Measurements from ENCODE around the gene DCDC2C. TPM values are rescaled to one million over a fixed set of nuclear protein-coding genes. Genes with fewer than 3 reads are reported as not detected.
"Not testable (repeated sequence)": the region's sequence is repeated elsewhere in the genome, so short reads cannot be mapped to it uniquely, and the experiment has no call there.

Gene DCDC2C
- total RNA-seq, 2 experiments from 2014 or later, result not detected

- H3K4me3 Mint-ChIP-seq, result no peak overlapping the region
- H3K36me3 Mint-ChIP-seq (ENCODE audit: low read depth), result no peaks in the 10 kb centered on the region
- H3K27ac Mint-ChIP-seq, result no peak overlapping the region
- intact Hi-C loops (cut with DNase I, micrococcal nuclease), result no loop called here
- peaks cover 8% of the 10 kb centered on the region for H3K27me3 Mint-ChIP-seq
- POLR2A ChIA-PET, result no interaction called here
- no peaks in the 10 kb centered on the region for H3K4me1 Mint-ChIP-seq
- CTCF ChIA-PET, result interaction anchor here (0.7 to 1.2 kb wide), 2 partner anchors 18 to 44 kb away, joined by 3 to 4 read pairs; no protein-coding TSS in a partner anchor
- DNase-seq (no peak), ATAC-seq (no peak)
- peaks cover 4% of the 10 kb centered on the region for H3K9me3 Mint-ChIP-seq (ENCODE audit: low read depth)
Observed at GRCh38 chr2:3807853-3808252, 104.5 kb downstream of the DCDC2C start.

GRCh38 chr2:3814706-3815245 is 111.4 kb downstream of the DCDC2C start:
- H3K4me3 Mint-ChIP-seq, result no peak overlapping the region
- intact Hi-C loops (cut with DNase I, micrococcal nuclease), result no loop called here
- CTCF ChIA-PET, result no interaction called here
- H3K4me1 Mint-ChIP-seq, result no peaks in the 10 kb centered on the region
- no peaks in the 10 kb centered on the region for H3K36me3 Mint-ChIP-seq (ENCODE audit: low read depth)
- POLR2A ChIA-PET, result no interaction called here
- DNase-seq (no peak), ATAC-seq (no peak)
- no peaks in the 10 kb centered on the region for H3K9me3 Mint-ChIP-seq (ENCODE audit: low read depth)
- peaks cover 3% of the 10 kb centered on the region for H3K27me3 Mint-ChIP-seq
- no peak overlapping the region for H3K27ac Mint-ChIP-seq

DNA sequence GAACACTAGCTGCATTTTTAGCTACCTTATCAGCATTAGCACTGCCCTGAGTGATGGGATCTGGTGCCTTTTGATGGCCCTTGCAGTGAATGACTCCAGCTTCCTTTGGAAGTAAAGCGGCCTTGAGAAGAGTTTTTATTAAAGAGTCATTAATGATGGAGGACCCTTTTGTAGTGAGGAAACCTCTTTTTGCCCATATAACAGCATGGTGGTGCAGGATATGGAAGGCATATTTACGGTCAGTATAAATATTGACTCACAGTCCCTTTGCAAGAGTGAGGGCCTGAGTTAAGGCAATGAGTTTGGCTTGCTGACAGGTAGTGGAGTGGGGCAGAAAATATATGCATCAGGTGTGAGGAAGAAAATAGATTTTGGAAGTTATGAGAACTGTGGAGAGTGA is 113.8 kb downstream of the DCDC2C start:
- H3K9me3 Mint-ChIP-seq (ENCODE audit: low read depth); ATAC-seq; H3K4me1 Mint-ChIP-seq; CTCF ChIA-PET; H3K27me3 Mint-ChIP-seq; H3K36me3 Mint-ChIP-seq (ENCODE audit: low read depth); H3K27ac Mint-ChIP-seq; DNase-seq; POLR2A ChIA-PET; H3K4me3 Mint-ChIP-seq; intact Hi-C loops (cut with DNase I, micrococcal nuclease): not testable (repeated sequence)

DNA sequence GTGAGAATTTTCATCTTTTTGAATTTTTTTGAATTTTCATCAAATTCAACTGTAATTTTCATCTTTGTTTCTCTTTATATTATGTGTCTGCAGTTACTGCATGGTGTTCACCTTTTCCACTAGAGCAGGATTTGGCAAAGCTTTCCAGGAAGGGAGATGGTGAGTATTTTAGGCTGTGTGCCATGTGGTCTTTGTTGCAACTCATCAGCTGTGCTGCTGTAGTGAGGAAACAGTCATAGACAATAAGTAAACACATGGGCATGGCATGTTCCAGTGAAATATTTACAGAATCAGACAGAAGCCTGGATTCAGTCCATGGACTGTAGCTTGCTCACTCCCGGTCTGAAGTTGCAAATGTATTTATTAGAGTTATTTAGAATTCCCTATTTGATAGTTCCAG is 120.4 kb downstream of the DCDC2C start:
- CTCF ChIA-PET, result no interaction called here
- ATAC-seq, result no peak
- H3K36me3 Mint-ChIP-seq (ENCODE audit: low read depth), result no peaks in the 10 kb centered on the region
- no peaks in the 10 kb centered on the region for H3K4me1 Mint-ChIP-seq
- intact Hi-C loops (cut with DNase I, micrococcal nuclease), result no loop called here
- H3K27ac Mint-ChIP-seq, result no peak overlapping the region
- POLR2A ChIA-PET, result no interaction called here
- no peak for DNase-seq
- peaks cover 10% of the 10 kb centered on the region for H3K9me3 Mint-ChIP-seq (ENCODE audit: low read depth)
- peaks cover 4% of the 10 kb centered on the region for H3K27me3 Mint-ChIP-seq
- no peak overlapping the region for H3K4me3 Mint-ChIP-seq

- H3K4me3 Mint-ChIP-seq, result no peak overlapping the region
- ATAC-seq, result no peak
- ChIA-PET CTCF (interaction anchor here (1.1 kb wide), 1 partner anchor 100 kb away, joined by 8 read pairs; no protein-coding TSS in a partner anchor), POLR2A (no interaction called here)
- H3K27ac Mint-ChIP-seq, result no peak overlapping the region
- H3K4me1 Mint-ChIP-seq, result no peaks in the 10 kb centered on the region
- peaks cover 9% of the 10 kb centered on the region for H3K9me3 Mint-ChIP-seq (ENCODE audit: low read depth)
- no peaks in the 10 kb centered on the region for H3K36me3 Mint-ChIP-seq (ENCODE audit: low read depth)
- peaks cover 4% of the 10 kb centered on the region for H3K27me3 Mint-ChIP-seq
- intact Hi-C loops (cut with DNase I, micrococcal nuclease), result loop anchor here (2.0 kb wide), 1 partner anchor 99 kb away; no protein-coding TSS in a partner anchor
- peak; percentile 37 for DNase-seq
Observed at GRCh38 chr2:3827673-3828575, 124.5 kb downstream of the DCDC2C start.

- CTCF ChIA-PET, result no interaction called here
- DNase-seq, result no peak
- Mint-ChIP-seq H3K4me3 (no peak overlapping the region), H3K27ac (no peak overlapping the region), H3K36me3 (ENCODE audit: low read depth) (no peaks in the 10 kb centered on the region), H3K4me1 (no peaks in the 10 kb centered on the region), H3K9me3 (ENCODE audit: low read depth) (no peaks in the 10 kb centered on the region), H3K27me3 (peaks cover 2% of the 10 kb centered on the region)
- ATAC-seq, result no peak
- intact Hi-C loops (cut with DNase I, micrococcal nuclease), result no loop called here
- POLR2A ChIA-PET, result no interaction called here
Observed at GRCh38 chr2:3830796-3831195, 127.4 kb downstream of the DCDC2C start.

DNA sequence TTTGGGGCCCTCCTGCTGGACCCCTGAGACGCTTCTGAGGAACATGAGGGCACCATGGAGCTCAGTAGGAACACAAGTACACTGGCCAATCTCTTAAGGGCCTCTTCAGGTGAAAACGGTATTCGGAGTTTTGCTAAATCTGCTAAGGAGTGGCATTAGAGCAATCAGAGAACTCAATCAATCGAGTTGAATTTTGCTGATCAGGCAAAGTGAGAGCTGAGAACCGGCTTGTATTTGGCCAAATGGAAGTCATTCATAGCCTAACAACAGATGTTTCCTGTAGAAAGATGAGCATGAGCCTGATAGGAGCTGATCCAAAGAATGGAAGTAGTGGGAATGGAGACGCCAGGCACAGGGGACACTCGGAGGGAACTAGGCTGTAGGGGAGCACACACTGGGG is 133.7 kb downstream of the DCDC2C start:
- DNase-seq, result no peak
- intact Hi-C loops (cut with DNase I, micrococcal nuclease), result no loop called here
- no peaks in the 10 kb centered on the region for H3K4me1 Mint-ChIP-seq
- CTCF ChIA-PET, result no interaction called here
- POLR2A ChIA-PET, result no interaction called here
- peaks cover 4% of the 10 kb centered on the region for H3K27me3 Mint-ChIP-seq
- no peak overlapping the region for H3K27ac Mint-ChIP-seq
- H3K4me3 Mint-ChIP-seq, result no peak overlapping the region
- no peak for ATAC-seq
- H3K36me3 Mint-ChIP-seq (ENCODE audit: low read depth), result no peaks in the 10 kb centered on the region
- H3K9me3 Mint-ChIP-seq (ENCODE audit: low read depth), result no peaks in the 10 kb centered on the region

DNA sequence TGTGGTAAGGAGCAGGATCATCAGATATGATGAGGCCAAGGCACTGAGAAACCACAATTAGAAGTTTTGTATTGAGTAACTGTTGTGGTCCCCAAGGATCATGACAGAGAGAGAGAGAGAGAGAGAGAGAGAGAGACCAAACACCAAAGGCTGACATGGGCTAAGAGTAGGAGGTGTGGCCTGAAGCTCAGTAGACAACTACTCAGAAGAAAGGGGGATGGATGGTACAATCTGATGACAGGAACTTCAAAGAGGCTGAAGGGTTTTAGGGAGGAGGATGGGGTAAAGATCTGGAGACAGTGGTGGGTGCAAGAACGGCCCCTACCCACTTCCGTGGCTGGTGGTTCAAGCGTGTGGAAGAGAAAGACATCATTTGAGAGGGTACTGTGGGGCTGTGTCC is 135.0 kb downstream of the DCDC2C start:
- Mint-ChIP-seq H3K9me3 (ENCODE audit: low read depth) (no peaks in the 10 kb centered on the region), H3K4me1 (no peaks in the 10 kb centered on the region), H3K27ac (no peak overlapping the region), H3K4me3 (no peak overlapping the region), H3K27me3 (peaks cover 4% of the 10 kb centered on the region), H3K36me3 (ENCODE audit: low read depth) (no peaks in the 10 kb centered on the region)
- ATAC-seq (no peak), DNase-seq (no peak)
- CTCF ChIA-PET, result no interaction called here
- POLR2A ChIA-PET, result no interaction called here
- intact Hi-C loops (cut with DNase I, micrococcal nuclease), result no loop called here

GRCh38 chr2:3839476-3839875 is 136.1 kb downstream of the DCDC2C start:
- Mint-ChIP-seq H3K36me3 (ENCODE audit: low read depth) (no peaks in the 10 kb centered on the region), H3K27ac (no peak overlapping the region), H3K4me1 (no peaks in the 10 kb centered on the region), H3K9me3 (ENCODE audit: low read depth) (no peaks in the 10 kb centered on the region), H3K4me3 (no peak overlapping the region), H3K27me3 (peaks cover 2% of the 10 kb centered on the region)
- POLR2A ChIA-PET, result no interaction called here
- CTCF ChIA-PET, result no interaction called here
- DNase-seq, result no peak
- no peak for ATAC-seq
- intact Hi-C loops (cut with DNase I, micrococcal nuclease), result no loop called here

DNA sequence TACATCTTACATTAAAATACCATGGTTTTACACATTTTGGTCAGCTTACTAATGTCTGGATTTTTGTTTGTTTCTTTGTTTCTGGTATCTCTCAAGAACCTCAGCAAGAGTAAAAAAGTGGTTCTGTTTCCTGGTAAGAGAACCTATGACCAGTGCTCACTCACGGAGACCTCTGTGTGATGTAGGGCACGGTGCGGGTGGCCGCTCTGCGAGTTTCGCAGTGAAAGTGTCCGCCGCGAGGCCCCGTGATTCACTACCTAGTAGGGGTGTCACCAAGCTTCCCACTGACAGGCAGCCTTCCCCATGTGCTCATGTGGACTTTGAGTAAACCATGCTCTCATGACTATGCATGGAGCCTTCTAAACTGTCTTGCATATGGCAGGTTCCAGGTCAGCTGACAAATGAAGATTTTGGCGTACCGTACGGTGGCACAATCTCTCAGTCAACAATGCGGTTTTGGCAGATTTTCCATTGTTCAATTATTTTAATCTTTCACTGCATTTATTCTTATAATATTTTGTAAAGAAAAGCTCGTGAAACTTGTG is 137.3 kb downstream of the DCDC2C start:
- DNase-seq (no peak), ATAC-seq (no peak)
- Mint-ChIP-seq H3K4me3 (no peak overlapping the region), H3K36me3 (ENCODE audit: low read depth) (no peaks in the 10 kb centered on the region), H3K27me3 (peaks cover 2% of the 10 kb centered on the region), H3K27ac (no peak overlapping the region), H3K4me1 (no peaks in the 10 kb centered on the region), H3K9me3 (ENCODE audit: low read depth) (no peaks in the 10 kb centered on the region)
- ChIA-PET POLR2A (no interaction called here), CTCF (interaction anchor here (0.8 kb wide), 1 partner anchor 12 kb away, joined by 3 read pairs; no protein-coding TSS in a partner anchor)
- intact Hi-C loops (cut with DNase I, micrococcal nuclease), result no loop called here

GRCh38 chr2:3847397-3848052 is 144.2 kb downstream of the DCDC2C start:
- no peaks in the 10 kb centered on the region for H3K4me1 Mint-ChIP-seq
- CTCF ChIA-PET, result no interaction called here
- H3K4me3 Mint-ChIP-seq, result no peak overlapping the region
- H3K27me3 Mint-ChIP-seq, result peaks cover 5% of the 10 kb centered on the region
- DNase-seq (no peak), ATAC-seq (no peak)
- no peaks in the 10 kb centered on the region for H3K36me3 Mint-ChIP-seq (ENCODE audit: low read depth)
- H3K27ac Mint-ChIP-seq, result no peak overlapping the region
- POLR2A ChIA-PET, result no interaction called here
- intact Hi-C loops (cut with DNase I, micrococcal nuclease), result no loop called here
- no peaks in the 10 kb centered on the region for H3K9me3 Mint-ChIP-seq (ENCODE audit: low read depth)

DNA sequence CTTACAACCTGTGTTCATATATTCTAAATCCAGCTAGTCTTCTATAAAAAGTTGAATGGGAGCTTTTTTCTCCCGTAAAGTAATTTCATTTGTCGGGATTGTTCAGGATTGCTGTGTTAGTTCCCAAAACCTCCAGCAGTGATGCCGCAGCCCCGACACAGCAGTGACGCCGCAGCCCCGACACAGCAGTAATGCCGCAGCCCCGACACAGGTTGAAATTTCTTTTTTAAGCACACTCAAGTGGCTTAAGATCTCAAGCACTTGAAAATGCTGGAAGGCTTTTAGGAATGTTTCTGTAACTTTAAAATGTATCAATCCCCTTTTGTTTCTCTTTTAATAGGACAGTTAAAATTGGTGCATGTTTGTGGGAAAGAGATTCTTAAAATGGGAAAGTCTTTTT is 145.4 kb downstream of the DCDC2C start:
- ATAC-seq, result no peak
- no peak for DNase-seq
- Mint-ChIP-seq H3K36me3 (ENCODE audit: low read depth) (no peaks in the 10 kb centered on the region), H3K27ac (no peak overlapping the region), H3K9me3 (ENCODE audit: low read depth) (peaks cover 4% of the 10 kb centered on the region), H3K4me3 (no peak overlapping the region), H3K4me1 (no peaks in the 10 kb centered on the region), H3K27me3 (peaks cover 5% of the 10 kb centered on the region)
- POLR2A ChIA-PET, result no interaction called here
- intact Hi-C loops (cut with DNase I, micrococcal nuclease), result no loop called here
- CTCF ChIA-PET, result no interaction called here

All from activated CD4-positive, alpha-beta T cell treated with anti-CD3 and anti-CD28 coated beads for 36 hours (primary cell).